Esophagus muscularis mucosa (tissue), 3 donors: ENCODE measurements around the gene ST6GALNAC3.

Source experiments
- POLR2AphosphoS5 ChIP-seq, 2 donors: sonication (generic); formaldehyde crosslinking; IDR thresholded peaks; one replicate each; pipeline ENCODE4 v1.6.1; 2017; ENCODE audit warnings: antibody characterized with exemption in 2 of 2
- TF ChIP-seq, protein P1 (sequence below), 3 experiments: fragments of 200-600 bp in 2 of 3; fragments of 450-650 bp in 1 of 3; sonication (generic) in 2 of 3; IDR thresholded peaks; one replicate each; pipeline ENCODE4 v1.5.1; 2017 to 2019; ENCODE audit warnings: antibody characterized with exemption in 3 of 3, mild to moderate bottlenecking in 2 of 3, moderate library complexity in 1 of 3

DNA sequence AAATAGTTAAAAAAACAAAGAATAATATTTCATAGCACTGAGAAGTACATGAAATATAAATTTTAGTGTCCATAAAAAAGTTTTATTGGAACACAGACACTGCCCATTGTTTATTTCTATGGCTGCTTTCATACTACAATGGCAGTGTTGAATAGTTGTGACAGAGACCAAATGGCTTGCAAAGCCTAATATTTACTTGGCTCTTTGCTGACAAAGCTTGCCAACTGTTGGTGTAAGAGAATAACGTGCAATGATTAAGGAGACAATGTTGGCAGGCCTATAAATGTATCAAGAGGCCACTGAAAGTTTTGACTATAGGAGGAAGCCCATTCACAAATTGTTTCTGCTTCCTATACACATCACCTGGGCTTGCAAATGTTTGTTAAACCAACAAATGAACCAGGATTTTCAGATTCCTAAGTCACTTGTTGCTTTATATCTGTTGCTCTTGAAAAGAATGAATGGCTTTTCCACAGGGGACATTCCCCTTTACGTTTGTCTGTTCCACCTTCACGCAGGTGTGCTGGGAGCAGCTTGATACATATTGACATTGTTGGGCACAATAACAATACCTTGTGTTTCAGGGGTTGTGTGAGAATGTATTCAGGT is 5.5 kb upstream of the ST6GALNAC3 start:
- TF ChIP-seq, protein P1, sequence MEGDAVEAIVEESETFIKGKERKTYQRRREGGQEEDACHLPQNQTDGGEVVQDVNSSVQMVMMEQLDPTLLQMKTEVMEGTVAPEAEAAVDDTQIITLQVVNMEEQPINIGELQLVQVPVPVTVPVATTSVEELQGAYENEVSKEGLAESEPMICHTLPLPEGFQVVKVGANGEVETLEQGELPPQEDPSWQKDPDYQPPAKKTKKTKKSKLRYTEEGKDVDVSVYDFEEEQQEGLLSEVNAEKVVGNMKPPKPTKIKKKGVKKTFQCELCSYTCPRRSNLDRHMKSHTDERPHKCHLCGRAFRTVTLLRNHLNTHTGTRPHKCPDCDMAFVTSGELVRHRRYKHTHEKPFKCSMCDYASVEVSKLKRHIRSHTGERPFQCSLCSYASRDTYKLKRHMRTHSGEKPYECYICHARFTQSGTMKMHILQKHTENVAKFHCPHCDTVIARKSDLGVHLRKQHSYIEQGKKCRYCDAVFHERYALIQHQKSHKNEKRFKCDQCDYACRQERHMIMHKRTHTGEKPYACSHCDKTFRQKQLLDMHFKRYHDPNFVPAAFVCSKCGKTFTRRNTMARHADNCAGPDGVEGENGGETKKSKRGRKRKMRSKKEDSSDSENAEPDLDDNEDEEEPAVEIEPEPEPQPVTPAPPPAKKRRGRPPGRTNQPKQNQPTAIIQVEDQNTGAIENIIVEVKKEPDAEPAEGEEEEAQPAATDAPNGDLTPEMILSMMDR (IDR thresholded peaks at IDR 0.05): no peak
- peak in 1 of 2 donors; percentile 37 for TF ChIP-seq POLR2AphosphoS5 (IDR thresholded peaks at IDR 0.05)
